Activated CD4-positive, alpha-beta T cell treated with anti-CD3 and anti-CD28 coated beads for 1 hour (primary cell): ENCODE data around the gene PLA2G12B.
"Not testable (repeated sequence)": the region's sequence is repeated elsewhere in the genome, so short reads cannot be mapped to it uniquely, and the experiment has no call there.

Experiments used
- DNase-seq: peaks from one replicate; pipeline ENCODE4 v3.0.0-alpha.2; 2020

The PLA2G12B gene

DNA sequence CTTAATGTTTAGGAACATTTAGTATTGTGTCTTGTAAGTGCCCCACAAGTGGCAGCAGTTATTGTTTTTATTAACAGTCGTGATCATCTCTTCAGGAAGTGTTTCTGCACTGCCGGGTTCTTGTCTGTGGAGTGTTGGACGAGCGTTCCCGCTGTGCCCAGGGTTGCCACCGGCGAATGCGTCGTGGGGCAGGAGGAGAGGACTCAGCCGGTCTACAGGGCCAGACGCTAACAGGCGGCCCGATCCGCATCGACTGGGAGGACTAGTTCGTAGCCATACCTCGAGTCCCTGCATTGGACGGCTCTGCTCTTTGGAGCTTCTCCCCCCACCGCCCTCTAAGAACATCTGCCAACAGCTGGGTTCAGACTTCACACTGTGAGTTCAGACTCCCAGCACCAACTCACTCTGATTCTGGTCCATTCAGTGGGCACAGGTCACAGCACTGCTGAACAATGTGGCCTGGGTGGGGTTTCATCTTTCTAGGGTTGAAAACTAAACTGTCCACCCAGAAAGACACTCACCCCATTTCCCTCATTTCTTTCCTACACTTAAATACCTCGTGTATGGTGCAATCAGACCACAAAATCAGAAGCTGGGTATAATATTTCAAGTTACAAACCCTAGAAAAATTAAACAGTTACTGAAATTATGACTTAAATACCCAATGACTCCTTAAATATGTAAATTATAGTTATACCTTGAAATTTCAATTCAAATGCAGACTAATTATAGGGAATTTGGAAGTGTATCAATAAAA lies 22.2 kb downstream of the PLA2G12B start:
- DNase-seq: no peak

DNA sequence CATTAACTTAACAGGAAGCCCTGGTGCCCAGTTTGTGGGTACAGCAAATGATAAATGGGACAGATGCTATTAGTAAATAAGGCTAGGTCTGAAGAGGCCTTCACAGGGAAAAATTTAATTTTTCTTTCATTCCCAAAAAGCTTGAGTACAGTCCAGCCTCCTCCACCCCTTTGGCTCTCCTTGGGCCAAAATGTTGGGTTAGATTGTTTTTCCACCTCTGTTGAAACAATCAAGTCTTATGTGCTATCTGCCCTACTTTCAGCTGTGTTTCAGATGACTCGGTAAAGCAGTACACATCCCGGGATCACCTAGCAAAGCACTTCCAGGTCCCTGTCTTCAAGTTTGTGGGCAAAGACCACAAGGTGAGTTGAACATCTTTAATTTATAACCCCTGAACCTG lies 24.3 kb downstream of the PLA2G12B start:
- no peak for DNase-seq

DNA sequence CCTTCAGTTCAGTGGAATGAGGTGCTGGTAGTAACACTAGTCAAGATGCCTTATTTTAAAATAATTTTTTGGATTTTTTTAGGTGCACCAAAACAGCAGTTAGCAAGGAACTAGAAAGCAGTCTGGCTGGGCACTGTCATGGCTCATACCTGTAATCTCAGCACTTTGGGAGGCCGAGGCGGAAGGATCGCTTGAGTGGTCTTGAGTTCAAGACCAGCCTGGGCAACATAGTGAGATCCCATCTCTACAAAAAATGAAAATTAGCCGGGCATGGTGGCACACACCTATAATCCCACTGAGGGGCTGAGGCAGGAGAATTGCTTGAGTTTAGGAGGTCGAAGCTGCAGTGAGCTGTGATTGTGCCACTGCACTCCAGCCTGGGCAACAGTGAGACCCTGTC lies 25.8 kb downstream of the PLA2G12B start:
- DNase-seq: no peak

DNA sequence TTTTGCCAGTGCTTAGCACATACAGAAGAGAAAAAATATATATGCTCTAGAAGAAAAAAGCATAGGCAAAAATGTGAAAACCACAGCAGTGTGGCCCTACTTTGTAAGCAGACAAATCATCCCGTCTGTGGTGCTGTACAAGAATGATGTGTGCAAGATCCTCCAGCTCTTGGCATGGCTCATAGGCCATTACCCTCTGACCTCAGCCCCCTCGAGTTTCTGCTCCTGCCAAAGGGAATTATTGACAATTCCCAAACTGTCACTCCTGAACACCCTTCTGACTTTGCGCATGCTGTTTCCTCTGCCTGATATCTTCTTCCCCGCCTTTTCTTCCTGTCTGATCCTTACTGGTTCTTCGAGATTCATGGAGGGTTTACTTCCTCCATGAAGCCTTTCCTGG lies 27.1 kb downstream of the PLA2G12B start:
- DNase-seq: no peak

DNA sequence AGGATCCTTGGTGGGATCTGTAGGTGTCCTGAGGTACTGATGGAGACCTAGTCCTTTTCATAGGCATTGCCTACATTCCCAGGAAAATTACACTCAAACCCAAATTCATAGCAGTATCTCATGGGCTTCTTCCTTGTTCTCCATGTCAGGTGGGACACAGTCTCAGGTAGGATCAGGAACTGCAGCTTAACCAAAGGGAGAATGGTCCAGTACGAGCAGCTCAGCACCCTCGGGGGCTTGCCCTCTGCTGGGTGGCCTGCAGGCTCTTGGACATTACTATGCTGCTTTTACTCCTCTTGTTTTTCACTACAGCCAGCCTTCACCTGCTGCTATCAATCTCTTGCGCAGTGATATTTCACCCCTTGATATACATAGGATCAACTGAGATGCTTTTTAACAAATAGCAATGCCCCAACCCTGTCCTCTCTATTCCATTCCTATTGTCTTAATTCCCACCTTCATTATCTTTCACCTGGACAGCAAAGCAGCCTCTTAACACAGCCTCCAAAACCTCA lies 28.6 kb downstream of the PLA2G12B start:
- no peak for DNase-seq

DNA sequence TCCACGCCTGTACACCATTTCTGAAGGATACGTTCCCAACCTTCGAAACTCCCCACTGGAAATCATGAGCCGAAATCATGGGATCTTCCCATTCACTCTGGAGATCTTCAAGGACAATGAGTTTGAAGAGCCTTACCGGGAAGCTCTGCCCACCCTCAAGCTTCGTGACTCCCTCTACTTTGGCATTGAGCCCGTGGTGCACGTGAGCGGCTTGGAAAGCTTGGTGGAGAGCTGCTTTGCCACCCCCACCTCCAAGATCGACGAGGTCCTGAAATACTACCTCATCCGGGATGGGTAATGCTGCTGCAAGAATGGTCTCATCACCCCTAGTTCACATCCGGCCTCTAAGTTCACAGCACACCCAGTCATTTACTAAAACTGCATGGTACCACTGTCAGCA lies 30.3 kb downstream of the PLA2G12B start:
- DNase-seq: no peak

DNA sequence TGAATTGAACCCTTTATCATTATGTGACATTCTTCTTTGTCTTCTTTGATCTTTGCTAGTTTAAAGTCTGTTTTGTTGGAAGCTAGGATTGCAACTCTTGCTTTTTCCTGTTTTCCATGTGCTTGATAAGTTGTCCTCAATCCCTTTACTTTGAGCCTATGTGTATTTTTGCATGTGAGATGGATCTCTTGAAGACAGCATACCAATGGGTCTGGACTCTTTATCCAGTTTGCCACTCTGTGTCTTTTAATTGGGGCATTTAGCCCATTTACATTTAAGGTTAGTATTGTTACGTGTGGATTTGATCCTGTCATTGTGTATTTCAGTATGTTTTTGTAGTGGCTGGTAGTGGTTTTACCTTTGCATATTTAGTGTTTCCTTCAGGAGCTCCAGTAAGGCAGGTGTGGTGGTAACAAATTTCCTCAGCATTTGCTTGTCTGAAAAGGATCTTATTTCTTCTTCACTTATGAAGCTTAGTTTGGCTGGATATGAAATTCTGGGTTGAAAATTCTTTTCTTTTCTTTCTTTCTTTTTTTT lies 33.4 kb downstream of the PLA2G12B start:
- DNase-seq: not testable (repeated sequence)

DNA sequence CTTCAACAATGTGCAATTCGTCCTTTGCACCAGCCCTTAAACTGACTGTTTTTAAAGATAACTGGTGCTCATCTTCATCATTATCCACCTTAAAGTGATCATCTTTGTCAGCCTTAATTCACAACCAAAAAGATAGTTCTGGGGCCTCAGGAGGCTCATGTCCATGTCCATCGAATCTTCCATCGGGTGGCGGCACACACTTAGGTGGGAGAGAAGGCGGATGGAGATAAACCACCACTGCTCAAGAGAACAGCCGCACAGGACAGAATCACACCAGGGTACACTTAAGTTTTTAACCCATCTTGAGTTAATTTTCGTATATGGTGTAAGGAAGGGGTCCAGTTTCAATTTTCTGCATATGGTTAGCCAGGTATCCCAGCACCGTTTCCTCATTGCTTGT lies 36.3 kb downstream of the PLA2G12B start:
- DNase-seq: no peak

DNA sequence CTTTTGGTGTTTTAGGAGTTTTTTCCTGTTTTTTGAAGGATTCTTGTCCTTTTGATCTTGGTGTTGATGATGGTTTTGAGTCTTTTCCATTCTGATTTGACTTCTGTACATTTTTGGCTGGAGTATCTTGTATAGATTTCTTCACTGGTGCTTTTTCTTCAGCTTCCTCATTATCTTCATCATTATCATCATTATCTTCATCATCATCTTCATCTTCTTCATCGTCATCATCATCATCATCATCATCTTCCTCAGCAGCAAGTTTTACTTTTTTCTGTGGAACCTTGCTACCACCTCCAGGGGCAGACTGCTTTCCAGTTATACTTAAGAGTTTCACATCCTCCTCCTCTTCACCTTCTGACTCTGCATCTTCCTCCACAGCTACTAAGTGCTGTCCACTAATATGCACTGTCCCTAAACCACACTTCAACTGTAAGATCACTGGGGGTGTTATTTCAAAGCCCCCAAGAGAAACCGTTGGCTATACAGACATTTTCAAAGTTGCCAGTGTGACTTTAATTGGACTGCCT lies 36.7 kb downstream of the PLA2G12B start:
- DNase-seq: not testable (repeated sequence)

DNA sequence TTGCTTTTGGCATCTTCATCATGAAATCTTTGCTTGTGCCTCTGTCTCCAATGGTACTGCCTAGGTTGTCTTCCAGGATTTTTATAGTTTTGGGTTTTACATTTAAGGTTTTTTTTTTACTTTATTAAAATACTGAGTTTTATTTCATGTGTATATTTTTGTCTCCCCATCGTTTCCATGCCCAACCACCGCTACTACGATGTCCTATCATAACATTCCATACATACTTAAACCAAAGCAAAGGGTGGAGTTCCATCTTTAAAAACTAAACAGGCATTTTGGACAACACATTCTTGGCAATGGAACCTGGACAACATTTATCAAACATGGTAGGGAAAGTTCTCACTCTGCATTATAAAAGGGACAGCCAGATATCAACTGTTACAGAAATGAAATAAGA lies 37.4 kb downstream of the PLA2G12B start:
- not testable (repeated sequence) for DNase-seq

DNA sequence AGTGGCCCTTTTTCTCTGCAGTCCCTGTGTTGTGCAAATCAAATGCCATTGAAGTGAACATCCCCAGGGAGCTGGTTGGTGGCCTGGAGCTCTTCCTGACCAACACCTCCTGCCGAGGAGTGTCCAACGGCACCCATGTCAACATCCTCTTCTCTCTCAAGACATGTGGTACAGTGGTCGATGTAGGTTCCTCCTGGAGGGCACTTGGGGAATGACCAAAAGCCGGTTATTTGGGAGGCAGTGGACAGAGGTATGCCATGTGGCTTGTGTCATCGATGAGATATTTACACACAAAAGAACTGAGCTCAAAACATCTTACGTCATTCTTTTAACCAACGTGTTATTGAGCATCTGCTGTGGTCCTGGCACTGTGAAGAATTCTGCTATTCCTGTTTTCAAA lies 41.3 kb downstream of the PLA2G12B start:
- DNase-seq: no peak

DNA sequence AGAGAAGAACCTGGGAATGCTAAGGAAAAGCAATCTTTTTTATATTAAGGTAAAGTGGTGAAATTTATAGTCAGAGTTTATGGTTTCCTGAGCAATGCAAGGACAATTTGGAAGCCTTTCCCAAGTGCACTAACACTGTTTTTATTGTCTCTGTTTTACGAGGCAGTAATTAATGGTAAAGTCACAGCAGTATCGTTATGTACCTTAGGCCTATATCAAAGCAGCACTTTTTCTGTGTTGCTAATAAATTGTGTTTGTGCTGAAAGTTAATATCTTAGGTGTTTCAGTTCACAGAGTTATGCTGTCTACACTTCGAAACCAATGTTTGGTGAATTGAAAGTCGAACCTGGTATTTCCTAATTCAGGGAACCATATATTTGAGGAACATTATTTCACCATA lies 41.9 kb downstream of the PLA2G12B start:
- DNase-seq: no peak

DNA sequence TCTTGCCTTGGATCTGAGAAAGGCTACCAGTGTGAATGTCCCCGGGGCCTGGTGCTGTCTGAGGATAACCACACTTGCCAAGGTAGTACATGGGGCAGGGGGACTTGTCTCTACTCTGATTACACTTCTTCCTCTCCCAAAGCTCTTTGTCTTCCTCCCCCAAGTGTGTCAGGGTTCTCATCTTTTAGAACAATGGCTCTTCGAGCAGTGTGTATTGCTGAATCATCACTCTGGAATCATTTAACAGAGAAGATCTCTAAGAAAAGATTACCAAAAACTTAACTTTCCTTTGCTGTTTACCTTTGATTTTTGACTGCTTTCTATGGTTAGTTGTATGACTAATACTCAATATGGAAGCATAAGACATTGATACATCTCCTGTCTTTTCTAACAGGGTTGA lies 42.8 kb downstream of the PLA2G12B start:
- DNase-seq: no peak

DNA sequence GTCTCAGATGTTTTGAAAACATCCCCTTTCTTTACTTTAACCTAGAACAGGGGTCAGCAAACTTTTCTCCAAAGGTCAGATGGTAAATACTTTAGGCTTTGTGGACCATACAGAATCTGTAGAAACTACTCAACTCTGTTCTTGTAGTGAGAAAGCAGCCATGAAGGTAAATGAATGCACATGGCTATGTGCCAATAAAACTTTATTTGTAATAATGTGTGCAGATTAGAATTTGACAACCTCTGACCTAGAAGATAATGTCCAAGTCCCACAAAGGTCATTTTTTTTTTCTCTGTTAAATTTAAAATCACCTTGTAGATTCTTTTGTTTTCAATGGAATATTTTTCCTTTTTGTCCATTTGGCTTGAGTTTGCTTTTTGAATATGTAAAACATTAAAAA lies 43.9 kb downstream of the PLA2G12B start:
- DNase-seq: no peak

DNA sequence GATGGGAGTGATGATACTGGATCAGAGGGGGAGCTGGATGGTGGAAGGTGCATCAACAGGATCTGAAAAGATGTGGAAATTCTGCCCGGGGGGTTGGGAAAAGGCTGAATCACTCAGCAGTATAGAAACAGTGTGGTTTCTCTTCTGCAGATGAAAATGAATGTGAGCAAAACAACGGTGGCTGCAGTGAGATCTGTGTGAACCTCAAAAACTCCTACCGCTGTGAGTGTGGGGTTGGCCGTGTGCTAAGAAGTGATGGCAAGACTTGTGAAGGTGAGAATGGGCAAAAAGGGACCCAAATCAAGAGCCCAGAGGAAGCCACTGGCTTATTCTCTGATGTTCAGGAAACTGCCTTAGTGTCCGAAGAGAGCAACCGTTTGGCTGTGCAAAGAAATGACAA lies 48.2 kb downstream of the PLA2G12B start:
- DNase-seq: no peak

DNA sequence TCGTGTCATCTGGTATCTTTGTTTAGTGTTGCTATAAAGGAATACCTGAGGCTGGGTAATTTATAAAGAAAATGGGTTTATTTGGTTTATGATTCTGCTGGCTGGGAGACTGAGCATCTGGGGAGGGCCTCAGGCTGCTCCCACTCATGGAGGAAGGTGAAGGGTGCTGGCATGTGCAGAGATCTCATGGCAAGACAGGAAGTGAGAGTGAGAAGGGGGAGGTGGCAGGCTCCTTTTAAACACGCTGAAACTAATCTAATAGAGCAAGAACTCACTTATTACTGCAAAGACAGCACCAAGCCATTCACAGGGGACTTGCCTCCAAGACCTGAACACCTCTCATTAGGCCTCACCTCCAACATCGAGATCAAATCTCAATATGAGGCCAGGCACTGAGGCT lies 49.8 kb downstream of the PLA2G12B start:
- DNase-seq: no peak

DNA sequence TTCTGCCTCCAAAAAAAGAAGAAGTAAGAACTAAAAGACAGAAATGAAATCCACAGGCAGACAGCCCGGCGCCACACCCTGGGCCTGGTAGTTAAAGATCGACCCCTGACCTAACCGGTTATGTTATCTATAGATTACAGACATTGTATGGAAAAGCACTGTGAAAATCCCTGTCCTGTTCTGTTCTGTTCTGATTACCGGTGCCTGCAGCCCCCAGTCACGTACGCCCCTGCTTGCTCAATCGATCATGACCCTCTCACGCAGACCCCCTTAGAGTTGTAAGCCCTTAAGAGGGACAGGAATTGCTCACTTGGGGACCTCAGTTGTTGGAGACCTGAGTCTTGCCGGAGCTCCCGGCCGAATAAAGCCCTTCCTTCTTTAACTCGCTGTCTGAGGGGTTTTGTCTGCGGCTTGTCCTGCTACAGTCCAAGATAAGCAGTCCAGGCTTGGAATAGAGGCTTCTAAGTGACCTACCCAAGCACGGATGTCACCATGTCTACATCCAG lies 50.6 kb downstream of the PLA2G12B start:
- not testable (repeated sequence) for DNase-seq

DNA sequence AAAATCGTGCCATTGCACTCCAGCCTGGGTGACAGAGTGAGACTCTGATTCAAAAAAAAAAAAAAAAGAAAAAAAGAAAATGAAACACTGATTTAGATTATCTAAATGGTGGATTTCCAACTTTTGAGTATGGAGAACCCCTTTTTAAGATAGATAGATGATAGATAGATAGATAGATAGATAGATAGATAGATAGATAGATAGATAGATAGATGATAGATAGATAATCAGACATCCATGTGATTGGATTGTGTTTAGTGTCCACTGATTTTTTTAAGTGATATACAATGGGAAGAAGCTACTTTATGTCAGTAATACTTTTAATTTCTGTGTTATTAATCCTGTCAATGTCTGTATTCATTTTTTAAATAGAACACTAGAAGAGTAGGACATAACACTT lies 55.1 kb downstream of the PLA2G12B start:
- DNase-seq: no peak

DNA sequence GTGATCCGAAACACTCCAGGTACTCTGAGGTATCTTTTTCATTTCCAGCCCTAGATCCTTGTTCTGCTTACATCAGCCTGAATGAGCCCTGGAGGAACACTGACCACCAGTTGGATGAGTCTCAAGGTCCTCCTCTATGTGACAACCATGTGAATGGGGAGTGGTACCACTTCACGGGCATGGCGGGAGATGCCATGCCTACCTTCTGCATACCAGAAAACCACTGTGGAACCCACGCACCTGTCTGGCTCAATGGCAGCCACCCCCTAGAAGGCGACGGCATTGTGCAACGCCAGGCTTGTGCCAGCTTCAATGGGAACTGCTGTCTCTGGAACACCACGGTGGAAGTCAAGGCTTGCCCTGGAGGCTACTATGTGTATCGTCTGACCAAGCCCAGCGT lies 56.0 kb downstream of the PLA2G12B start:
- DNase-seq: no peak

DNA sequence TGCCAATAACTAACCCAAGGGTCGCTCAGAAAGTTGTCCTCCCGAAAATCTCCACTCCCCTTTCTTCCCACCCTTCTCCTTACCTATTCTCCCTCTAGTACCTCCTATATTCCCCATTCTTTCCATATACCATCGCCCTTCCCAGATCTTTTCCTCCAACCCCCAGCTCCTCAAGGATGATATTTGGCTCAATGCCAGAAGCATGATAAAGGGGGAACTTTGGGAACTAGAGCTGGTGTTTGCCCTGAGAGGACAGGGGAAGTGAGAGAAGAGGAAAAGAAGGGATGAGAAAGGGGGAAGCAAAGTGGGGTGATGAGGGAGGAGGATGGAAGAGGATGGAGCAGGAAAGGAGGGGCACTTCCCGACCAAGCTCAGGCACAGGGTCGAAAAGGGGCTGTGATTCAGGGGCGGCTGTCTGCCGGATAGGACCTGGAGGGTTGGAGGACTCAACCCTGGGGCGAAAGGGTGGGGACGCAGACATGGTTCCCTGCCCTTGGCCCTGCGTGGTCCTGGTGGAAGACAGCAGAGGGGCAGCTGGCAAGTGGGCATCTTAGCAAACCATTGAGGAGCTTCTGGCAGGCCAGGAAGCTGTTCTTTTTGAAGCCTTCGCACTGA lies 59.3 kb downstream of the PLA2G12B start:
- no peak for DNase-seq

DNA sequence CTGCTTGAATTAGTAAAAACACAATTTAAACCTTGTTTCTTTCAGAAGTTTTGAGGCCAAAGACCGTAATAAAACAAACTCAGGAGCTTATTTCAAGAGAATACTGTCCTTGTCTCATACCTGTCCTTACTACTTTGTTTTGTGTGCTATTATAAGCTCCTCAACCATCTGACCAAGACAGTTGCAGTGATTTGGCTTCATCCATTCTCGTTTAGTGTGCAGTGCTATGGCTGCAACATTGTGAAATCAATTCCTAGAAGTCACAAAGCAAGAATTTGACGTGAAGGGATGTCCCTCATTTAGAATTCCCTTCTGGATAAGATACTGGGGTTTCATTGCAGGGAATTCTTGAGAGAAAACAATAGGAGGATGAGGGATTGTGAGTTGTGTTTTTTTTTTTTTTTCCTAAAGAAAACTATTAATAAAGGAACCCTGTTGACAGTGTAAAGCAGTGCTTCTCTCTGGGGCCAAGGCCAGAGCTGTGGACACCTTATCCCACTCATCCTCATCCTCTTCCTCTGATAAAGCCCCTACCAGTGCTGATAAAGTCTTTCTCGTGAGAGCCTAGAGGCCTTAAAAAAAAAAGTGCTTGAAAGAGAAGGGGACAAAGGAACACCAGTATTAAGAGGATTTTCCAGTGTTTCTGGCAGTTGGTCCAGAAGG lies 61.3 kb downstream of the PLA2G12B start, which contains the start of gene OIT3:
Gene OIT3 (plus strand): TSS at position 604 of the 663 bp plus-strand sequence. CDS start 60 bp downstream, outside the sequence.
- no peak for DNase-seq

DNA sequence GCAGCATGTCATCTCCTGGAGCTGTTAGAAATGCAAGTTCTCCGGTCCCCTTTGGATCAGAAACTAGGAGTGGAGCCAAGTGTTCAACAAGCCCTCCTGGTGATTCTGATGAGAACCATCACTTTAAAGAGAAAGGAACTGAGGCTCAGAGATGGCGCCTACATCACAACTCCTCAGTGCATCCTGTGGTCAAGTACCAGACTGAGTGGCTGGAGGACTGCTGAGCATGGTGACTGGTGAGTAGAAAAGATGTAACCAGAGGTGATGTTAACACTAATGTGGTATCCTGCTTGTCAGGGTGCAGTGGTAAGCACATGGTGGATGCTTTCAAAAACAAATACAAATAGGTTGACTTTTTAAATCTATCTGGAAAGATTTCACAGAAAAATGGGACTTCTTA lies 64.5 kb downstream of the PLA2G12B start:
- DNase-seq: no peak

DNA sequence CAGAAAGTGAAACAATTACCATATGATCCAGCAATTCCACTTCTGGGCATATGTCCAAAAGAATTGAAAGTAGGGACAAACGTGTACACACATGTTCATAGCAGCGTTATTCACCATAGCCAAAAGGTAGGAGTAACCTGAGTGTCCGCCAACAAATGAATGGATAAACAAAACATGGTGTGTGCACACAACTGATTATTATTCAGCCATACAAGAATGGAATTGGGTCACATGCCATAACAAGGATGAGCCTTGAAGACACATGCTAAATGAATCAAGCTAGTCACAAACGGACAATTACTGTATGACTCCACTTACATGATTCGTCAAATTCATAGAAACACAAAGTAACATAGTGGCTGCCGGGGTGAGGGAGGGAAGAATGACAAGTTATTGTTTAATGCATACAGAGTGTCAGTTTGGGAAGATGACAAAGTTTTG lies 65.2 kb downstream of the PLA2G12B start:
- DNase-seq: no peak
